Measurements from ENCODE around the gene LHX3.

The LHX3 gene

DNA sequence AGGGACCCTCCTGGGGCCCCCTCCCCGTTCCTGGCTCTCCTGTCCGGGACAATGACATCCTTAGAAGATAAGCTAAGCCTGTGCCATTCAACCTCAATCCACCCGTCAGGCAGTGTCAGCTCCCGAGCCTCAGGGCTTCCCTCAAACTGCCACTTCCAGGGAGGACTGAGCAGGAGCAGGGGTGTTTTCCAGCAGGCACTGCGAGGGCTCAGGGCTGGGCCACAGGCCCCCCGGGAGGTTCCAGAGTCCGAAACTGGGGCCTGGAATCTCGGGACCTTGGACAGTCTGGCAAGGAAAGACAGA, 26.2 kb downstream of the LHX3 start:
- no peak overlapping the region for H3K4me3 ChIP-seq (ENCODE audit: low read depth, low read length)
- no peak for DNase-seq (ENCODE audit: low read depth)
- TF ChIP-seq MAX (IDR thresholded peaks at IDR 0.05; ENCODE audit: low read depth, low read length) (no peak), POLR2A (IDR thresholded peaks at IDR 0.05; ENCODE audit: extremely low read depth, insufficient read length) (no peak), MYC (IDR thresholded peaks at IDR 0.05; ENCODE audit: low read depth, low read length) (no peak)
- TF ChIP-seq, protein P1, sequence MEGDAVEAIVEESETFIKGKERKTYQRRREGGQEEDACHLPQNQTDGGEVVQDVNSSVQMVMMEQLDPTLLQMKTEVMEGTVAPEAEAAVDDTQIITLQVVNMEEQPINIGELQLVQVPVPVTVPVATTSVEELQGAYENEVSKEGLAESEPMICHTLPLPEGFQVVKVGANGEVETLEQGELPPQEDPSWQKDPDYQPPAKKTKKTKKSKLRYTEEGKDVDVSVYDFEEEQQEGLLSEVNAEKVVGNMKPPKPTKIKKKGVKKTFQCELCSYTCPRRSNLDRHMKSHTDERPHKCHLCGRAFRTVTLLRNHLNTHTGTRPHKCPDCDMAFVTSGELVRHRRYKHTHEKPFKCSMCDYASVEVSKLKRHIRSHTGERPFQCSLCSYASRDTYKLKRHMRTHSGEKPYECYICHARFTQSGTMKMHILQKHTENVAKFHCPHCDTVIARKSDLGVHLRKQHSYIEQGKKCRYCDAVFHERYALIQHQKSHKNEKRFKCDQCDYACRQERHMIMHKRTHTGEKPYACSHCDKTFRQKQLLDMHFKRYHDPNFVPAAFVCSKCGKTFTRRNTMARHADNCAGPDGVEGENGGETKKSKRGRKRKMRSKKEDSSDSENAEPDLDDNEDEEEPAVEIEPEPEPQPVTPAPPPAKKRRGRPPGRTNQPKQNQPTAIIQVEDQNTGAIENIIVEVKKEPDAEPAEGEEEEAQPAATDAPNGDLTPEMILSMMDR (IDR thresholded peaks at IDR 0.05; ENCODE audit: low read depth, low read length), result no peak

DNA sequence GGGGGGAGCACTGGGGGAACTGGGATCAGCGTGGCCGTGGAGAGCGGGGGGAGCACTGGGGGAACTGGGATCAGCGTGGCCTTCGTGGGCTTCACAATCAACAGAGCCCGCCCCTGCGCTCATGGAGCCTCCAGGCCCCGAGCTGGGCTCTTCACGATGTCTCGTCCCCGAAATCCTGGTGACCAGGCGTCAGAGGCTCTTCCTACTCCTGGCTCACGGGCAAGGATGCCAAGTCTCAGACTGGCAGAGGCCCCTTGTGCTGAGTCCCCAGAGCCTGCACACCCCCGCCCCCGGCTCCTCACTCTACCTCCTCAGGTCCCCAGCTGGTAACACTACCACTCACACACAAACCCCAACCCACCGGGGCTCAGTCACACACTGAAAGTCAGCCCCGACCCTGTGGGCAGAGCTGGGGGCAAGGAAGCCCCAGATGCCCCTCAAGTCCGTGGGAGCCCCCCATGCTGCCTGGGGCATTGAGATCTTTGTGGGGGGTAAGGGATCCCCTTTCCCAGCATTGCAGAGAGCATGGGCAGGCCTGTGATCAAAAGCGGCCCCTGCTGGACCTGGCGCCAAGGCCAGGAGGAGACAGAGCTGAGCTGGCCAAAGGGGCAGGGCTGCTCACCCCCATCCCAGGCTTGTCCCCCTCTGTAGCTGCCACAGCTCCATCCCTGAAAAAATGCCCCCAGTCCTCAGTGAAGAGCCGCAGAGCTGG, 26.7 kb downstream of the LHX3 start:
- TF ChIP-seq MAX (IDR thresholded peaks at IDR 0.05; ENCODE audit: low read depth, low read length), result no peak
- TF ChIP-seq POLR2A (IDR thresholded peaks at IDR 0.05; ENCODE audit: extremely low read depth, insufficient read length), result no peak
- TF ChIP-seq MYC (IDR thresholded peaks at IDR 0.05; ENCODE audit: low read depth, low read length), result no peak
- TF ChIP-seq, protein P1 (IDR thresholded peaks at IDR 0.05; ENCODE audit: low read depth, low read length), result no peak
- DNase-seq (ENCODE audit: low read depth), result no peak
- no peak overlapping the region for H3K4me3 ChIP-seq (ENCODE audit: low read depth, low read length)

- no peak for DNase-seq (ENCODE audit: low read depth)
Measured at GRCh38 chr9:136177224-136177623, 27.7 kb downstream of the LHX3 start.

DNA sequence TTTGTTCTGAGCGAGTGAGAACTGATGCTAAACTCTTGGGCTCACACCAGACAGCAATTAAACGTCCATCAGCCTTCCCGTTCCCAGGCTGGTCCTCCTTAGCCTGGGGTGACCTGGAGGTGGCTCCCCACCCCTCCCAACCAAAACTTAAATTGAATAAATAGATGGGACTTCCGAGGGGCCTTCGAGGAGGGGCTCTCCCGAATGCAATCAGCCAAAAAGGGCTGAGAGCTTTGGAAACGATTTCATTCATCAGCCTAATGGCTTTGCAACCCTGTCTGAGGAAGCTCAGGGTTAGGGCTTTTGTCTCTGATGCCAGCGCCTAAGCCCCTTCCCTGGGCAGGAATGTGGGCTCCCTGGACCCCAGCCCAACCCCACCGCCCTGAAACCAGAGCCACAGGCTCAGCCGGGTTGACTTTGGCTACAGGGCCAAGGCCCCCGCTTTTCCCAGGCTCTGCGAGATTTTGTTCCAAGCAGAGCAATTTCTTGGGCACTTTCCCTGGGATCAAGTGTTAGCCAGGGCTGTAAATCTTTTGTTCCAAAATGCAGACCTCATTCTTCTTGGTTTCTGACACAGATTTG, 29.2 kb downstream of the LHX3 start:
- TF ChIP-seq MAX (IDR thresholded peaks at IDR 0.05; ENCODE audit: low read depth, low read length) (no peak), MYC (IDR thresholded peaks at IDR 0.05; ENCODE audit: low read depth, low read length) (no peak), POLR2A (IDR thresholded peaks at IDR 0.05; ENCODE audit: extremely low read depth, insufficient read length) (no peak)
- TF ChIP-seq, protein P1 (IDR thresholded peaks at IDR 0.05; ENCODE audit: low read depth, low read length), result no peak

More at GRCh38 chr9:136177224-136177623, 27.7 kb downstream of the LHX3 start:
- TF ChIP-seq POLR2A (IDR thresholded peaks at IDR 0.05; ENCODE audit: extremely low read depth, insufficient read length), result no peak
- TF ChIP-seq, protein P1 (IDR thresholded peaks at IDR 0.05; ENCODE audit: low read depth, low read length), result no peak
- TF ChIP-seq MYC (IDR thresholded peaks at IDR 0.05; ENCODE audit: low read depth, low read length), result no peak
- TF ChIP-seq MAX (IDR thresholded peaks at IDR 0.05; ENCODE audit: low read depth, low read length), result no peak
- H3K4me3 ChIP-seq (ENCODE audit: low read depth, low read length), result no peak overlapping the region

GRCh38 chr9:136174779-136175615, 29.9 kb downstream of the LHX3 start:
- TF ChIP-seq, protein P1 (IDR thresholded peaks at IDR 0.05; ENCODE audit: low read depth, low read length), result no peak
- TF ChIP-seq MYC (IDR thresholded peaks at IDR 0.05; ENCODE audit: low read depth, low read length) (no peak), MAX (IDR thresholded peaks at IDR 0.05; ENCODE audit: low read depth, low read length) (no peak), POLR2A (IDR thresholded peaks at IDR 0.05; ENCODE audit: extremely low read depth, insufficient read length) (no peak)
- no peak for DNase-seq (ENCODE audit: low read depth)
- H3K4me3 ChIP-seq (ENCODE audit: low read depth, low read length), result no peak overlapping the region

More for the DNA sequence above, 29.2 kb downstream of the LHX3 start:
- no peak for DNase-seq (ENCODE audit: low read depth)
- H3K4me3 ChIP-seq (ENCODE audit: low read depth, low read length), result no peak overlapping the region

All from NB4 (cell line).